GM13976 (cell line): ENCODE measurements around the gene KRTAP12-3.
"Not testable (repeated sequence)": the region's sequence is repeated elsewhere in the genome, so short reads cannot be mapped to it uniquely, and the experiment has no call there.

Source experiments
- DNase-seq: peaks from one replicate; pipeline ENCODE4 v3.0.0; 2012; ENCODE audit warnings: low spot score
- in situ Hi-C: fragments of 300-500 bp; cut with MboI; formaldehyde crosslinking; loops from one replicate; pipeline ENCODE4 v1.12.0; 2022; ENCODE audit warnings: low sequenced_read_pairs, mixed read lengths, inconsistent platforms; ENCODE audit not compliant: unreplicated experiment
- TF ChIP-seq, protein P1 (sequence below): IDR thresholded peaks from 2 replicates; pipeline ENCODE4 v1.5.1; 2012; ENCODE audit warnings: borderline replicate concordance, mild to moderate bottlenecking; ENCODE audit not compliant: insufficient read depth; ENCODE audit errors: extremely low read depth, missing control alignments, control extremely low read depth

Gene KRTAP12-3

DNA sequence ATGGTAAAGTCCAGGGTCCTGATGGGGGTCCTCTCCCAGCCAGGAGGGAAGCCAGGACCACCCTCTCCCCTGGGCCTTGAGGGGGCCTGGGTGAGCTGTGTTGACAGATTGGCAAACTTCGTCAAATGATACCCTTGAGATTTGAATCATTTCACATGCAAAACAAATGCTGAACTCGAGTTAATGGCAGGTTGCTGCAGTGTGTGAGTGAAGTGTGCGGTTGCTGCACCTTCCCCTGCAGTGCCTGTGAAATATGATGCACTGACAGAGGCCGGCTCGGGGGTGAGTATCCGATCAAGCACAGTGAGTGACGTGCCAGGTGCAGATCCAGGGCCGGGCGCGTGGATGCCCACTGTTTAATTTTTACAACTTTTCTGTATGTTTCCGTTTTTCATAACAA is 29.9 kb downstream of the KRTAP12-3 start:
- TF ChIP-seq, protein P1, sequence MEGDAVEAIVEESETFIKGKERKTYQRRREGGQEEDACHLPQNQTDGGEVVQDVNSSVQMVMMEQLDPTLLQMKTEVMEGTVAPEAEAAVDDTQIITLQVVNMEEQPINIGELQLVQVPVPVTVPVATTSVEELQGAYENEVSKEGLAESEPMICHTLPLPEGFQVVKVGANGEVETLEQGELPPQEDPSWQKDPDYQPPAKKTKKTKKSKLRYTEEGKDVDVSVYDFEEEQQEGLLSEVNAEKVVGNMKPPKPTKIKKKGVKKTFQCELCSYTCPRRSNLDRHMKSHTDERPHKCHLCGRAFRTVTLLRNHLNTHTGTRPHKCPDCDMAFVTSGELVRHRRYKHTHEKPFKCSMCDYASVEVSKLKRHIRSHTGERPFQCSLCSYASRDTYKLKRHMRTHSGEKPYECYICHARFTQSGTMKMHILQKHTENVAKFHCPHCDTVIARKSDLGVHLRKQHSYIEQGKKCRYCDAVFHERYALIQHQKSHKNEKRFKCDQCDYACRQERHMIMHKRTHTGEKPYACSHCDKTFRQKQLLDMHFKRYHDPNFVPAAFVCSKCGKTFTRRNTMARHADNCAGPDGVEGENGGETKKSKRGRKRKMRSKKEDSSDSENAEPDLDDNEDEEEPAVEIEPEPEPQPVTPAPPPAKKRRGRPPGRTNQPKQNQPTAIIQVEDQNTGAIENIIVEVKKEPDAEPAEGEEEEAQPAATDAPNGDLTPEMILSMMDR: no peak
- DNase-seq: no peak
- in situ Hi-C loops: no loop called here

DNA sequence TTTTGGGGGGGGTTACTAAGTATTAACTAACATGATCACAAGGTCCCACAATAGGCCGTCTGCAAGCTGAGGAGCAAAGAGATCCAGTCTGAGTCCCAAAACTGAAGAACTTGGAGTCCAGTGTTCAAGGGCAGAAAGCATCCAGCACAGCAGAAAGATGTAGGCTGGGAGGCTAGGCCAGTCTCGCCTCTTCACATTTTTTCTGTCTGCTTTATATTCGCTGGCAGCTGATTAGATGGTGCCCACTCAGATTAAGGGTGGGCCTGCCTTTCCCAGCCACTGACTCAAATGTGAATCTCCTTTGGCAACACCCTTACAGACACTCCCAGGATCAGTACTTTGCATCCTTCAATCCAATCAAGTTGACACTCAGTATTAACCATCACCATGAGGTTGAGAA is 32.0 kb downstream of the KRTAP12-3 start:
- in situ Hi-C loops, DNase-seq: not testable (repeated sequence)

DNA sequence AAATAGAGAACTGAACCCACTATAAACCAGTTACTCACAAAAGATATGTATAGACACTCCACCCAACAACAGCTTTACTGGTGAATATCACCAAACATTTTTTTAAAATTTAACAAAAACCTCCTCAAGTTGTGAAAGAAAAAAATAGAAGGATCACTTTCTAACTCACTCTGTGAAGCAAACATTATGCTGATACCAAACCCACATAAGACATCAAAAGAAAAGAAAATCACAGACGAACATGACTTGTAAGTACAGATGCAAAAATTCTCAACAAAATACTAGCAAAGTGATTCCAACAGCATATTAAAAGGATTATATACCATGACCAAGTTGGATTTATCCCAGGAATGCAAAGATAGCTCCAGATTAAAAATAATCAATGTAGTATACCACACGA is 34.0 kb downstream of the KRTAP12-3 start:
- TF ChIP-seq, protein P1: no peak
- no peak for DNase-seq
- in situ Hi-C loops: no loop called here

DNA sequence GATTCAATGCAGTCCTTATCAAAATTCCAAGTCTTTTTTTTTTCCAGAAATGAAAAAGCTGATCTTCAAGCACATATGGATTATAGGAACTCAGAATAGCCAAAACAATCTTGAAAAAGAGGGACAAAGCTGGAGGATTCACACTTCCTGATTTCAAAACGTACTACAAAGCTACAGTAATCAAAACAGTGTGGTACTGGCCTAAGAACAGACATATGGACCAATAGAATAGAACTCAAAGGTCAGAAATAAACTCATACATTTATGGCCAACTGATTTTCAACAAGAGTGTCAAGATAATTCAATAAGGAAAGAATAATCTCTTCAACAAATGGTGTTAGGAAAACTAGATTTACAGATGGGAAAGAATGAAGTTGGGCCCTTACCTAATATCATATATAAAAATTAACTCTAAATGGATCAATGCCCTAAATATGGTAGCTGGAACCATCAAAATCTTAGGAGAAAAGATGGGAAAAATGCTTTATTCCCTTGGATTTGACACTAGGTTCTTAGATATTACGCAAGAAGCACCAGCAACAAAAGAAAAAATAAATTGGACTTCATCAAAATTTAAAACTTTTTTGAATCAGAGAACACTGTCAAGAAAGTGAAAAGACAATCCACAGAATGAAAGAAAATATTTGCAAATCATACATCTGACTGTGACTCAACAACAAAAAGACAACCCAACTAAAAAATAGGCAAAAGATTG is 35.2 kb downstream of the KRTAP12-3 start:
- TF ChIP-seq, protein P1: no peak
- in situ Hi-C loops: no loop called here
- no peak for DNase-seq

DNA sequence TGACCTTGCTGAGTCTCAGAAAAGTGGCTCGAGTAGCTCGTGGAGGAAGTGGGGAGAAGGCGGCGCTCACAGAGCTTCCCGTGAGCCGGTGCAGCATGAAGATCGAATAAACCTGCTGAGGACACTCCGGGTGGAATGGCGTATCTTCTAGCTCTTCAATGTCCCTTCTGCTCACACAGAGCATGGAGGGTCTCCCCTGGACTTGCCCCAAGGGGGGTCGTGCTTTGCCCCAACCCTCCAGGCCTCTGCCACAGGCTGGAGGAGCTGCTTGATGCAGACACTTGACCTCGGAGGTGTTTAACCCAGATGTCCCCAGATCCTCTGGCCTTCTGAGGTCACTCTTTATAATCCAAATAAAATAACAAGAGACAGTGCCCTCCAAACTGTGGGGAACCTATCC is 37.0 kb downstream of the KRTAP12-3 start:
- DNase-seq: no peak
- TF ChIP-seq, protein P1: no peak
- in situ Hi-C loops: no loop called here

DNA sequence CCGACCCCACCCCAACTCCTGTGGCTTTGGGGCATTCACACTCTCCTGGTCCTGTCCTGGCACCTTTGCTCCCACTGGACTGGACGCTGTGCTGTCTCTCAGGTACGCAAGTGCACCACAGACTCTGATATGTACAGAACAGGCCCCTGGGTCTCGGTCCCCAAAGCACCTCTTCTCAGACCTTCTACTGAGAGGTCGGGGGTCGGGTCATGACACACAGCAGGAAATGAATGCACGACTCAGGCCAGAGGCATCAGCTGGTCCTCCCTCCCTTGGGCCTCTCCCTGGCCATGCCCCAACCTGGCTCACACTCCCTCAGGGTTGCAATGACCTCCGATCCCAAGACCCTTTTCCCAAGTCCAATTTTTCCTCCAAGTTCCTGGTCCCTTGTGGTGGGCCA is 37.5 kb downstream of the KRTAP12-3 start:
- TF ChIP-seq, protein P1: no peak
- no peak for DNase-seq
- in situ Hi-C loops: no loop called here

DNA sequence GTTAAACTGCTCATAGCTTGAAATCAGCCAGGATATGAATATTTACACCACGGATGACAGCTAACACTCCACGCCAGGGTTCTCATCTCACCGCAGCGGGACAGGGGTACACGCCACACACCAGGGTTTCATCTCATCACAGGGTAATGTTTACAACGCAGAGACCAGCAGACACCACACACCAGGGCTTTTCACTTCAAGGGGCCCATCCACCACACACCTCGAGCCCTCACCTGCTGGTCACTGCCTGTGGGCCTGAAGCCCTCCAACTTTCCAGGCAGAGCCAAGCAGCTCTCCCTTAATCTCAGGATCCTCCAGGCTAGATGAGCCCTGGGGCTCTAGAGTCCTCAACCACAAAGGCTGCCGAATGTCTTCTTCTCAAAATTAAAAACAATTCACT is 37.9 kb downstream of the KRTAP12-3 start:
- no peak for DNase-seq
- in situ Hi-C loops: no loop called here

More for the DNA sequence above, 37.9 kb downstream of the KRTAP12-3 start:
- TF ChIP-seq, protein P1: no peak
